ENCODE measurements around the gene HHLA2.

HHLA2 gene

DNA sequence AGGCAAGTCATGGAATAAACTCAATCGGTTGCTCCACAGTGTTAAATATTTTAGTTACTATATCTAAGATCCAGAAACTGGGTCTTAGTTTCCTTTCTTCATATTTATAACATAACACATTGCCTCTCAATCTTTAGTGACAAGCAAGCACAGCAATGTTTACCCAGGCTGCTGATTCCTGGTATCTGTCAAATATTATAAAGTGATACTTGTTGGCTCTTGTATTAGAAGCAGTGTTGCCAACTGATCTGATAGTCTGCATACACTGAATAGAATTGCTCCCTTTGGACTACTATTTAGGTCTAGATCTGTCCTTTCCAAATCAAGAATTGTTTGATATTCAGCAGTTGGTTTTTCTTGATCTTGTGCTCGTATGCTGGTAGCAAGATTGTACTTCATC is 7.2 kb upstream of the HHLA2 start:
- no peaks in the 10 kb centered on the region for H3K27me3 ChIP-seq (ENCODE audit: insufficient read depth, low read length)
- WGBS (ENCODE audit: extremely low coverage, insufficient coverage, insufficient read length): no CpG with 5 or more reads among the region's 2 CpGs
- H2BK120ac ChIP-seq (ENCODE audit: insufficient read depth, low read length, poor library complexity): no peak overlapping the region
- H2BK12ac ChIP-seq (ENCODE audit: low read length): no peak overlapping the region
- no peak overlapping the region for H4K12ac ChIP-seq (ENCODE audit: low read depth, low read length)
- no peak overlapping the region for H2AFZ ChIP-seq (ENCODE audit: insufficient read depth, low read length, poor library complexity)
- H4K91ac ChIP-seq (ENCODE audit: low read depth, low read length): no peak overlapping the region
- H3K23ac ChIP-seq (ENCODE audit: low read length): no peak overlapping the region
- H3K4me3 ChIP-seq (ENCODE audit: low read depth, low read length): no peak overlapping the region
- no peak for DNase-seq
- no peak overlapping the region for H3K4me2 ChIP-seq (ENCODE audit: low read length)
- no peaks in the 10 kb centered on the region for H3K79me1 ChIP-seq (ENCODE audit: low read length)
- H3K36me3 ChIP-seq (ENCODE audit: control insufficient read depth in 1 of 2, insufficient read depth in 2 of 2, low read length in 2 of 2): no peaks in the 10 kb centered on the region
- no peak overlapping the region for H2AK5ac ChIP-seq (ENCODE audit: low read length)
- no peaks in the 10 kb centered on the region for H3K79me2 ChIP-seq (ENCODE audit: control insufficient read depth, insufficient read depth, low read length, poor library complexity)
- no peak overlapping the region for H3K4ac ChIP-seq (ENCODE audit: low read depth, low read length)
- no peak overlapping the region for H3K27ac ChIP-seq (ENCODE audit: low read depth, low read length)
- H3K18ac ChIP-seq (ENCODE audit: low read length): no peak overlapping the region
- H2BK5ac ChIP-seq (ENCODE audit: low read depth, low read length, poor library complexity): no peak overlapping the region
- no peak overlapping the region for H3K9ac ChIP-seq (ENCODE audit: low read length)
- no peak overlapping the region for H3K14ac ChIP-seq (ENCODE audit: low read length)
- no peak overlapping the region for H4K8ac ChIP-seq (ENCODE audit: low read depth, low read length)
- no peaks in the 10 kb centered on the region for H3K4me1 ChIP-seq (ENCODE audit: control insufficient read depth in 1 of 2, insufficient read depth in 2 of 2, low read length in 2 of 2)
- H3K9me3 ChIP-seq (ENCODE audit: insufficient read depth, low read depth, low read length): no peaks in the 10 kb centered on the region

DNA sequence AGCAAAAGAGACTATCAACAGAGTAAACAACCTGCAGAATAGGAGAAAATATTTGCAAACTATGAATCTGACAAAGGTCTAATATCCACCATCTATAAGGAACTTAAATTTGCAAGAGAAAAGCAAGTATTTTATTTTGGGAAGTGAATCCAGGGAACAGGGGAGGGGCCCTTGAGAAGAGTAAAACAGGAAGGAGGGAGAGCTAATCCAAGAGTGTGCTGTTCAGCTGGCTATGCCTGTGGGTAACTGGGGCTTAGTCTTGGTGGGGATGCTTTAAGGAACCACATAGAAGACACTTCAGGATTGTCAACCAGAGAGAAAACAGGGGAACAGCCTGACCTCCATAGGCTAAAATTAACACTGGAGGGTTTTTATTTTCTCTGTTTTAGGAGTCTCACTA is 3.9 kb upstream of the HHLA2 start:
- H3K4me2 ChIP-seq (ENCODE audit: low read length): no peak overlapping the region
- H2BK5ac ChIP-seq (ENCODE audit: low read depth, low read length, poor library complexity): no peak overlapping the region
- no peak overlapping the region for H3K9ac ChIP-seq (ENCODE audit: low read length)
- H3K4ac ChIP-seq (ENCODE audit: low read depth, low read length): no peak overlapping the region
- no peaks in the 10 kb centered on the region for H3K36me3 ChIP-seq (ENCODE audit: control insufficient read depth in 1 of 2, insufficient read depth in 2 of 2, low read length in 2 of 2)
- no peak for DNase-seq
- H4K8ac ChIP-seq (ENCODE audit: low read depth, low read length): no peak overlapping the region
- H4K12ac ChIP-seq (ENCODE audit: low read depth, low read length): no peak overlapping the region
- H3K27ac ChIP-seq (ENCODE audit: low read depth, low read length): no peak overlapping the region
- no peak overlapping the region for H3K4me3 ChIP-seq (ENCODE audit: low read depth, low read length)
- no peaks in the 10 kb centered on the region for H3K79me2 ChIP-seq (ENCODE audit: control insufficient read depth, insufficient read depth, low read length, poor library complexity)
- no peak overlapping the region for H3K14ac ChIP-seq (ENCODE audit: low read length)
- H3K4me1 ChIP-seq (ENCODE audit: control insufficient read depth in 1 of 2, insufficient read depth in 2 of 2, low read length in 2 of 2): no peaks in the 10 kb centered on the region
- H2BK120ac ChIP-seq (ENCODE audit: insufficient read depth, low read length, poor library complexity): no peak overlapping the region
- H3K79me1 ChIP-seq (ENCODE audit: low read length): no peaks in the 10 kb centered on the region
- H2AK5ac ChIP-seq (ENCODE audit: low read length): no peak overlapping the region
- no peak overlapping the region for H3K18ac ChIP-seq (ENCODE audit: low read length)
- no peak overlapping the region for H2AFZ ChIP-seq (ENCODE audit: insufficient read depth, low read length, poor library complexity)
- H3K9me3 ChIP-seq (ENCODE audit: insufficient read depth, low read depth, low read length): no peaks in the 10 kb centered on the region
- H3K27me3 ChIP-seq (ENCODE audit: insufficient read depth, low read length): no peaks in the 10 kb centered on the region
- H2BK12ac ChIP-seq (ENCODE audit: low read length): no peak overlapping the region
- no peak overlapping the region for H3K23ac ChIP-seq (ENCODE audit: low read length)
- H4K91ac ChIP-seq (ENCODE audit: low read depth, low read length): no peak overlapping the region

DNA sequence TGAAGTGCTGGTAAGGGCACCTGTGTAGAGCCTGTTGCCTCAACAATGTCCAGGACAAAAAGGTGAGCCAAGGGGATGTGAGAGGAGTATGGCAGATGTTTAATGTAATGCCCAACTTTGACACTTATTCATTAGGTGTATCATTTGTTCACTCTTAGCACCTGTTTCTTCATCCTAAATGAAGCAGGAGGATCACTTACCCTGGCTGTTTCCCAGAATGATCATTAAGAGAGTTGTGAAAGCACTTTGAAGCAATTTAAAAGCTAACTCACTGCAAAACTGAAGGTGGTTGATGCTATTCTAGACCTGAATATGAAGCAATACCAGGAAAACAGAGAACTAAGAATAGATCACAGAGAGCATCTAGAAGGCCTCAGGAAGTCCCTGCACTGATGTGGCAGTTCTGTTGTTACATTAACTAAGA is 3.4 kb upstream of the HHLA2 start:
- Histone ChIP-seq H3K4me3 (ENCODE audit: low read depth, low read length) (no peak overlapping the region), H4K91ac (ENCODE audit: low read depth, low read length) (no peak overlapping the region), H3K27ac (ENCODE audit: low read depth, low read length) (no peak overlapping the region), H3K4ac (ENCODE audit: low read depth, low read length) (no peak overlapping the region), H3K9me3 (ENCODE audit: insufficient read depth, low read depth, low read length) (no peaks in the 10 kb centered on the region), H3K4me2 (ENCODE audit: low read length) (no peak overlapping the region), H2BK12ac (ENCODE audit: low read length) (no peak overlapping the region), H3K27me3 (ENCODE audit: insufficient read depth, low read length) (no peaks in the 10 kb centered on the region), H3K23ac (ENCODE audit: low read length) (no peak overlapping the region), H3K79me2 (ENCODE audit: control insufficient read depth, insufficient read depth, low read length, poor library complexity) (no peaks in the 10 kb centered on the region), H4K12ac (ENCODE audit: low read depth, low read length) (no peak overlapping the region), H3K14ac (ENCODE audit: low read length) (no peak overlapping the region), H3K9ac (ENCODE audit: low read length) (no peak overlapping the region), H2AFZ (ENCODE audit: insufficient read depth, low read length, poor library complexity) (no peak overlapping the region), H2BK120ac (ENCODE audit: insufficient read depth, low read length, poor library complexity) (no peak overlapping the region), H3K36me3 (ENCODE audit: control insufficient read depth in 1 of 2, insufficient read depth in 2 of 2, low read length in 2 of 2) (no peaks in the 10 kb centered on the region), H3K4me1 (ENCODE audit: control insufficient read depth in 1 of 2, insufficient read depth in 2 of 2, low read length in 2 of 2) (peaks cover 0 to 4% of the 10 kb centered on the region in 2 experiments), H2BK5ac (ENCODE audit: low read depth, low read length, poor library complexity) (no peak overlapping the region), H3K79me1 (ENCODE audit: low read length) (no peaks in the 10 kb centered on the region), H3K18ac (ENCODE audit: low read length) (no peak overlapping the region), H2AK5ac (ENCODE audit: low read length) (no peak overlapping the region), H4K8ac (ENCODE audit: low read depth, low read length) (no peak overlapping the region)
- DNase-seq: no peak

DNA sequence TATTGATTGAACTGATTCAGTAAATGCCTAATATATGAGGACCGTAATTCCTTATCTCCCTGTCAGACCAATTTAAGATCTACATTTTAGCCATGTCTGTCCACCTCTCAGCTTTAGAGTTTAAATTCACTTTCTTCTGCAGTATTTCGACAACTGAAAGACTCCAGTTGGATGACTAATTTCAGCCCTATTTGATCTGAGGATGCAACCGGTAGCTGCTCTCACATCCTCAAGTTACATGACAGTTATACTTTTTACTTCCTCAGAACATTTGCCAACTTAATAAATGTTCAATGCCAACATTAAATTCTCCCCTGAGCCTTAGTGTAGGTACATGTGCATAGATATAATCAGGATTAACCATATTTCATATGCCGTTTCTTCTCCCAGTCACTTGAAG is 2.5 kb upstream of the HHLA2 start:
- Histone ChIP-seq H3K9me3 (ENCODE audit: insufficient read depth, low read depth, low read length) (no peaks in the 10 kb centered on the region), H3K36me3 (ENCODE audit: control insufficient read depth in 1 of 2, insufficient read depth in 2 of 2, low read length in 2 of 2) (no peaks in the 10 kb centered on the region), H2BK5ac (ENCODE audit: low read depth, low read length, poor library complexity) (no peak overlapping the region), H2AFZ (ENCODE audit: insufficient read depth, low read length, poor library complexity) (no peak overlapping the region), H3K18ac (ENCODE audit: low read length) (no peak overlapping the region), H4K8ac (ENCODE audit: low read depth, low read length) (no peak overlapping the region), H3K14ac (ENCODE audit: low read length) (no peak overlapping the region), H3K79me2 (ENCODE audit: control insufficient read depth, insufficient read depth, low read length, poor library complexity) (no peaks in the 10 kb centered on the region), H2AK5ac (ENCODE audit: low read length) (no peak overlapping the region), H3K27me3 (ENCODE audit: insufficient read depth, low read length) (no peaks in the 10 kb centered on the region), H3K9ac (ENCODE audit: low read length) (no peak overlapping the region), H3K23ac (ENCODE audit: low read length) (no peak overlapping the region), H4K12ac (ENCODE audit: low read depth, low read length) (no peak overlapping the region), H3K4me2 (ENCODE audit: low read length) (no peak overlapping the region), H3K79me1 (ENCODE audit: low read length) (no peaks in the 10 kb centered on the region), H3K4me3 (ENCODE audit: low read depth, low read length) (no peak overlapping the region), H2BK12ac (ENCODE audit: low read length) (no peak overlapping the region), H2BK120ac (ENCODE audit: insufficient read depth, low read length, poor library complexity) (no peak overlapping the region), H3K4ac (ENCODE audit: low read depth, low read length) (no peak overlapping the region), H4K91ac (ENCODE audit: low read depth, low read length) (no peak overlapping the region), H3K4me1 (ENCODE audit: control insufficient read depth in 1 of 2, insufficient read depth in 2 of 2, low read length in 2 of 2) (peaks cover 0 to 5% of the 10 kb centered on the region in 2 experiments), H3K27ac (ENCODE audit: low read depth, low read length) (no peak overlapping the region)
- no CpG with 5 or more reads among the region's 4 CpGs for WGBS (ENCODE audit: extremely low coverage, insufficient coverage, insufficient read length)
- no peak for DNase-seq
